Epithelial cell of proximal tubule (primary cell): ENCODE results near the gene SLC12A9. TPM values are rescaled to one million over a fixed set of nuclear protein-coding genes. Genes with fewer than 3 reads are reported as not detected.

Experiments used
- DNase-seq: peaks from one replicate; pipeline ENCODE4 v3.0.0-alpha.2; 2011; ENCODE audit warnings: low read depth
- H3K4me3 ChIP-seq: 2 replicates; pipeline ENCODE4 v1.5.1; 2011; ENCODE audit warnings: low read depth, mild to moderate bottlenecking, low read length
- CTCF ChIP-seq: conservative IDR thresholded peaks from 2 replicates; pipeline ENCODE4 v1.5.1; 2012; ENCODE audit warnings: low read depth, mild to moderate bottlenecking, low read length
- total RNA-seq: library from RNA; depleted of rRNA; stranded (reverse); fragments of >200 nt; gene quantifications from 2 replicates; pipeline ENCODE4 v1.2.3, GENCODE V29; 2015

SLC12A9 gene
- total RNA-seq, 1 donor from 2014 or later = 11.4 TPM

GRCh38 chr7:100879685-100880261 is 27.3 kb downstream of the SLC12A9 start:
- no peak for DNase-seq
- TF ChIP-seq CTCF = no peak
- no peak overlapping the region for H3K4me3 ChIP-seq

- no peak overlapping the region for H3K4me3 ChIP-seq
- no peak for TF ChIP-seq CTCF
- no peak for DNase-seq
Observed at GRCh38 chr7:100880645-100881044, 28.1 kb downstream of the SLC12A9 start.

GRCh38 chr7:100881136-100881535 is 28.6 kb downstream of the SLC12A9 start:
- H3K4me3 ChIP-seq = no peak overlapping the region
- no peak for DNase-seq
- TF ChIP-seq CTCF = no peak

- no peak for TF ChIP-seq CTCF
- no peak overlapping the region for H3K4me3 ChIP-seq
- no peak for DNase-seq
Observed at GRCh38 chr7:100882201-100882600, 29.7 kb downstream of the SLC12A9 start.

- no peak overlapping the region for H3K4me3 ChIP-seq
- no peak for TF ChIP-seq CTCF
- DNase-seq = no peak
Observed at GRCh38 chr7:100882785-100883526, 30.4 kb downstream of the SLC12A9 start.

GRCh38 chr7:100884736-100885439 is 32.4 kb downstream of the SLC12A9 start:
- no peak overlapping the region for H3K4me3 ChIP-seq
- no peak for TF ChIP-seq CTCF
- no peak for DNase-seq
